ENCODE results near the gene OTULIN.

The OTULIN gene

DNA sequence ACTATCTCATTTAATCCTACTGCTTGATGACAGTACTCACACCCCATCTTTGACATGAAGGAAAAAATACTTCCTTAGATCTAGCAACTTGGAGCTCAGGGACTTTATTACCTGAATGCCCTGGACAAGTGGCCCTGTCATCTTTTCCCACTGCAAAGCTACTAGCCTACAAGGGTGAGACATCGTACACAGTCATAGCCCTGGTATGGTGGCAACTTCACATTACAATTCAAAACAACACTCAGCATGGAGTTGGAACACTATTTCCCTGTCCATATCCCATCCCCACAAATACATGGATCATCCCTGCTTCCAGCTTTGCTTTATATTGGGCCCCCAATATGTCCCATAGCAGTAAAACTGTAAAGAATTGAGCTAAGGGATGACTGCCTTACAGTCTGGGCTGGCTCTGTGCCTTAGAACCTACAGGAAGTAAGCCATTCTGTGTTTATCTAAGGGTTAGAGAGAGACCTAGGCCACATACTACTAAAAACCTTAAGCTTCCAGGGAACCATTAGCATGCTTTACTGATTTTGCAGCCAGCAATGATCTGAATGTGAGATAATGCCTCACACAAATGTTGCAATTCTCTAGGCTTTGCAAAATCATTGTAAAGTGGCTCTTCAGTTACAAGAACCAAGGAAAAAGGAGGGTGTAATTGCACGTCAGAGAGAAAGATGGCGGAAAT is 55.9 kb downstream of the OTULIN start:
- no peak overlapping the region for H3K27ac ChIP-seq
- TF ChIP-seq, protein P1, sequence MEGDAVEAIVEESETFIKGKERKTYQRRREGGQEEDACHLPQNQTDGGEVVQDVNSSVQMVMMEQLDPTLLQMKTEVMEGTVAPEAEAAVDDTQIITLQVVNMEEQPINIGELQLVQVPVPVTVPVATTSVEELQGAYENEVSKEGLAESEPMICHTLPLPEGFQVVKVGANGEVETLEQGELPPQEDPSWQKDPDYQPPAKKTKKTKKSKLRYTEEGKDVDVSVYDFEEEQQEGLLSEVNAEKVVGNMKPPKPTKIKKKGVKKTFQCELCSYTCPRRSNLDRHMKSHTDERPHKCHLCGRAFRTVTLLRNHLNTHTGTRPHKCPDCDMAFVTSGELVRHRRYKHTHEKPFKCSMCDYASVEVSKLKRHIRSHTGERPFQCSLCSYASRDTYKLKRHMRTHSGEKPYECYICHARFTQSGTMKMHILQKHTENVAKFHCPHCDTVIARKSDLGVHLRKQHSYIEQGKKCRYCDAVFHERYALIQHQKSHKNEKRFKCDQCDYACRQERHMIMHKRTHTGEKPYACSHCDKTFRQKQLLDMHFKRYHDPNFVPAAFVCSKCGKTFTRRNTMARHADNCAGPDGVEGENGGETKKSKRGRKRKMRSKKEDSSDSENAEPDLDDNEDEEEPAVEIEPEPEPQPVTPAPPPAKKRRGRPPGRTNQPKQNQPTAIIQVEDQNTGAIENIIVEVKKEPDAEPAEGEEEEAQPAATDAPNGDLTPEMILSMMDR (IDR thresholded peaks at IDR 0.05), result no peak
- no peak for TF ChIP-seq ZFX (IDR thresholded peaks at IDR 0.05; ENCODE audit: borderline replicate concordance)

DNA sequence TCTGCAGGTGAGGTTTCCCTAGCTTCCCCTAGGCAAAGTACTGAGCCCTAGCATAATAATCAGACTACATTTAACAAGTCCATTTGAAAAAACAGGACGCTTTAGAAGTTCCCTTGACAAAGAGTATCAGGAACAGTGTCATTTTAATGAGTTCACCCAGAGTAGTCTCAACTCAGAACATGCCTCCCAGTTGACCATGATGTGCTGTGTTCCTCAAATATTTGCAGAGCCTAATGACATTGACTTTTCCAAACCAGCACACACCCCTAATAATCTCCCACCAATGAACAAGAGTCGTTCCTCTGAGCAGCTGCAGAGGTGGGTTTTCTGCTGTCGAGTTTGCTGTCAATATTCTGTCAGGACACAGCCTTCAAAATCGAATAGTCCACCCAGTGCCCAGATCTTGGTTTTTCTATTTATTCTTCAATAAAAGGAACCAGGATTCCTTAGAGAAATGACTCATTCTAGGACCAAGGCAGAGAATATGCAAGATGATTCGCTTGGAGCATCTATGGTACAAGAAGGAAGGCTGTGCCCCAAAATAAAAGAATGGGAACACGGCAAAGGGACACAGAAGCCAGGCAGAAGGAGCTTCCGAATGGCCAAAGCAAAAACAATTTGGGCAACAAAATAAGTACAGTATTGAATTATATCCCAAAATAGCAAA is 57.6 kb downstream of the OTULIN start:
- H3K27ac ChIP-seq, result no peak overlapping the region
- no peak for TF ChIP-seq ZFX (IDR thresholded peaks at IDR 0.05; ENCODE audit: borderline replicate concordance)
- TF ChIP-seq, protein P1 (IDR thresholded peaks at IDR 0.05), result no peak

DNA sequence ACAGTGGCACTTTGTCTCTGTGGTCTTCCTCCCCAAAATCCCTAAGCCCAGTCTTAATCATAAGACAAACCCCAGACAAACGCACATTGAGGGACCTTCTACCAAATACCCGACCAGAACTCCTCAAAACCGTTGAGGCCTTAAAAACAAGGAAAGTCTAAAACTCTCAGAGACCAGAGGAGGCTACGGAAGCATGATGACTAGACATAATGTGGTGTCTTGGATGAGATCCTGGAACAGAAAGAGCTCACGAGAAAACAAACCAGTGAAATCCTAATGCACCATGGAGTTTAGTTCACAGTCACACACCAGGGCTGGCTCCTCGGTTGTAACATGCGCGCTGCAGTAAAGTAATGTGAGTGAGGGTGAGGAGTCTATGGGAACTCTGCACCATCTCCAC is 58.4 kb downstream of the OTULIN start:
- no peak overlapping the region for H3K27ac ChIP-seq
- TF ChIP-seq ZFX (IDR thresholded peaks at IDR 0.05; ENCODE audit: borderline replicate concordance), result no peak
- TF ChIP-seq, protein P1 (IDR thresholded peaks at IDR 0.05), result no peak

DNA sequence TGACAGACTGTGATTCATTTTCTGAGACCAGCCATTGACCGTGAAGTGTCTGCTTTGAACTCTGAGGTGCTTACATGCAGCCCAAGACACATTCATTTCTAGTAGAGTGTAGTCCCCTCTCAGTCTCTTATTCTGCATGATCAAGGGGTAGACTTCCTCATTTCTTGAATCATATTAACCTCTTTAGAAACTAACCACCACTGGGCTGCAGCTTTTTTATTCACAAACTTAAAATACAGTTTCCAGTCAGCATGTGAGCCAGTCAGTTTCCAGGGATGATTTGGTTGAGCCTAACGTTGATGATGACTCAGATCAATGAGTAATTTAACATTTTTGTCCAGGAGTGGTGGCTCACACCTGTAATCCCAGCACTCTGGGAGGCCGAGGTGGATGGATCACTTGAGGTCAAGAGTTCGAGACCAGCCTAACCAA is 59.2 kb downstream of the OTULIN start:
- H3K27ac ChIP-seq, result no peak overlapping the region
- TF ChIP-seq ZFX (IDR thresholded peaks at IDR 0.05; ENCODE audit: borderline replicate concordance), result no peak
- TF ChIP-seq, protein P1 (IDR thresholded peaks at IDR 0.05), result no peak

DNA sequence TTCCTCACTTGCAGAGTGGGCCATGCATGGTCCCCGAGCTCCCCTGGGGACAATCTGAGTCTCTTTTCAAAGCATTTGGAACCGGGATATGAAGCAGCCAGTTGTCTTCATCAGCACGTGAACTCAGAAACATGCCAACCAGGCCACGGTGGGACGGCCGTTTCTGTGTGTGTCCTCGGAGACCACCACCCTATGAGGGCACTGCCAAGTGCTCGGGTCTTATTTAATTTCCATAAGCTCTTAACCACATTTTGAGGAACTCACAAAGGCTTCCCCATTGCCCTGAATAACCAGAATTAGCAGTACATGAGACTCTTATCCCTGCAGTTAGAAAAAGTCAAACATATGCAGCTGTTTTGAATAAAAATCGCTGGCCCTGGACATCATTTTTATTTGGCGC is 60.1 kb downstream of the OTULIN start:
- TF ChIP-seq, protein P1 (IDR thresholded peaks at IDR 0.05), result no peak
- no peak for TF ChIP-seq ZFX (IDR thresholded peaks at IDR 0.05; ENCODE audit: borderline replicate concordance)
- H3K27ac ChIP-seq, result no peak overlapping the region

DNA sequence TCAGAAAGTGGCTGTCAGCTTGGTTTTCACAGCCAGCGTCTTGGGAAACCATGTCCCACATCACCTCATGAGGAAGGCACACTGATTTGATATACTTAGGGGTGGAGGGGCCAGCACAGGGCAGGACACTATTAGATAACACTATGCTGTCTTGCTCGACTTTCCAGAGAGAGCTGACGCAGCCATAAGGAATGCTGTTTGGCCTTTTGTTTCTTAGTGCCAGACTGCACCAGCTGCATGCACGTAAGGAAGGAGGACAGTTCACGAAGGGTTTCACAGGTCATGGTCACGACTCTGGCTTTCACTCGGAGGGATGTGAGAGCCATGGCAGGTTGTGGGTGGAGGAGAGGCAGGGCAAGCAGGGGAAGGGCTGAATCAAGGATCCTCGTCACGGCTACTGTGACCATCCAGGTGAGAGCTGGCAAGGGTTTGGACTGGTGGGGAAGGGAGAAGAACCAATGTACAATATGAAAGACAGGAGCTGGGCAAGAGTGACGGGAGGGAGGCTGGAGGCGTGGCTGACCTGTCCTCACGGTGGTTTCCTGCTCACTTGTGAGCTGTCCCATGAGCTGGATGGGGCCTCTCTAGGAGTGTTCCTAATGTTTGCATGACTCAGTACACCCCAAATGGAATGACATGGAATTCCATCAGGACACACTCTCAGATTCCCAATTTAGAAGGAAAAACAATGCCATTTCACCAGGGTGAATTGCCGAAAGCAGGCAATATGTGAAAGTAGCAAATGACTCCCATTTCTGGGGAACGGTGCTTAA is 61.7 kb downstream of the OTULIN start:
- H3K27ac ChIP-seq, result no peak overlapping the region

More for the DNA sequence above, 61.7 kb downstream of the OTULIN start:
- no peak for TF ChIP-seq ZFX (IDR thresholded peaks at IDR 0.05; ENCODE audit: borderline replicate concordance)
- TF ChIP-seq, protein P1 (IDR thresholded peaks at IDR 0.05), result no peak

Measured in 22Rv1 (cell line).